A673 (cell line): ENCODE measurements around the gene PAOX.

Source experiments
- CTCF ChIP-seq: fragments of 300-800, 200-600 bp; sonication (generic); conservative IDR thresholded peaks from 2 replicates; pipeline ENCODE4 v1.5.1; 2017; ENCODE audit warnings: low read depth, mild to moderate bottlenecking, antibody characterized with exemption, low read length, moderate library complexity, mixed read lengths
- EZH2 ChIP-seq: fragments of 200-600 bp; sonication (generic); IDR thresholded peaks from 2 replicates; pipeline ENCODE4 v1.6.1; 2017; ENCODE audit warnings: borderline replicate concordance, low read depth, mild to moderate bottlenecking, mixed read lengths, antibody characterized with exemption, low read length; ENCODE audit not compliant: poor library complexity, severe bottlenecking

DNA sequence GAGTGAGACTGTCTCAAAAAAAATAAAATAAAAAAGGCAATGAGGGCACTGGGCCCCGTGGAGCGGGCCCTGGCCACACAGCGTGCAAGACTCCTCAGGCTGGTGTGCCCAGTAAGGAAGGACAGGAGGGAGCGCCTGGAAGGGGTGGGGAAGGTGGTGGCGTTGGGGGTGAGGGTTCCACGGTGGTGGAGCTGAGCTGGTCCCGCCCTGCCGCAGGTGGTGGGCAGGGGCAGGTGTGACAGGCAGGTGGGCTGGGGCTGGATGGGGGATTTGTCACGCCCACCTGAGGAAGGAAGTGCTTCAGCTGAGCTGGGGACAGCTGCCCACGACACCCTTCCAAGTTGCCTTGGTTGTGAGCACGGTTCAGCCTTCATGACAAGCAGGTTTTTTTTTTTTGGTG lies 32.6 kb upstream of the PAOX start:
- no peak for TF ChIP-seq CTCF
- no peak for TF ChIP-seq EZH2
